GM12864 (cell line): ENCODE data around the gene IFT122.

Experiments
- DNase-seq: peaks from one replicate; pipeline ENCODE4 v3.0.0-alpha.2; 2011; ENCODE audit warnings: low read depth
- H3K4me3 ChIP-seq: 2 replicates; pipeline ENCODE4 v1.5.1; 2011; ENCODE audit warnings: mild to moderate bottlenecking, low read depth, low read length, control low read depth
- CTCF ChIP-seq: IDR thresholded peaks from 2 replicates; pipeline ENCODE4 v1.5.1; 2011; ENCODE audit warnings: low read depth, mild to moderate bottlenecking, moderate library complexity, low read length, control low read depth, inconsistent platforms; ENCODE audit errors: missing control alignments

The IFT122 gene

DNA sequence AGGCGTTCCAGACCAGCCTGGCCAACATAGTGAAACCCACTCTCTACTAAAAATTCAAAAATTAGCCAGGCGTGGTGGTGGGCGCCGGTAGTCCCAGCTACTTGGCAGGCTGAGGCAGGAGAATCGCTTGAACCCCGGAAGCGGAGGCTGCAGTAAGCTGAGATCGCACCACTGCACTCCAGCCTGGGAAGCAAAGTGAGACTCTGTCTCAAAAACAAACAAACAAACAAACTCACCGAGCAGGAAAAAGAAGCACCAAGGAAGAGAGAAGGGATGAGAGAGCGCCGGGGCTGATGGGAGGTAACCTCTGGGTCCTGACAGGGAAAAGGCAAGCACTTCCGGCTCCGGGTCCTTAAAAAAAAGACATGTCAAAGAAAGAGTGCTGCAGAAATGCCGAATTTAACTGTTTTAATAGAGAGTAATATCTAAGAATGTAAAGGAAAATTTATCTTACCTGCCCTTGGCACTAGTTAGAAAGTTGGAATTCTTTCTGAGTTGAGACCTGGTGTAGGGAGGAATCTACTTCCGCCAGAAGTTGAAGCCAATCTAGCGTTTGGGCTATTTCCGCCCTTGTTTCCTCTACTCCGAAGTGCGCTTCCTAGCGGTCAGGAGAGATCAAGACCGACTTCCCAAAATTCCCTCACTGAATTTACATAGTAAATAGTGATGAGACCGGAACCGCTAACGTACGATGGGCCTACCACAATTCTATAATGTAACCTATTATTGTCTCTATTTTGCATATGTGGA is 40.7 kb upstream of the IFT122 start:
- TF ChIP-seq CTCF = peak; percentile 84
- DNase-seq = peak; percentile 91
- peak overlapping the region; percentile 54 for H3K4me3 ChIP-seq

- peak overlapping the region; percentile 54 for H3K4me3 ChIP-seq
- no peak for DNase-seq
- TF ChIP-seq CTCF = no peak
Observed at GRCh38 chr3:129399895-129400357, 40.1 kb upstream of the IFT122 start.

GRCh38 chr3:129402210-129402609 is 37.8 kb upstream of the IFT122 start:
- no peak overlapping the region for H3K4me3 ChIP-seq
- no peak for DNase-seq
- no peak for TF ChIP-seq CTCF

- no peak overlapping the region for H3K4me3 ChIP-seq
- no peak for TF ChIP-seq CTCF
- DNase-seq = no peak
Observed at GRCh38 chr3:129402616-129403015, 37.4 kb upstream of the IFT122 start.

GRCh38 chr3:129403450-129403849 is 36.6 kb upstream of the IFT122 start:
- TF ChIP-seq CTCF = no peak
- no peak for DNase-seq
- no peak overlapping the region for H3K4me3 ChIP-seq

- TF ChIP-seq CTCF = no peak
- no peak for DNase-seq
- no peak overlapping the region for H3K4me3 ChIP-seq
Observed at GRCh38 chr3:129404130-129404529, 35.9 kb upstream of the IFT122 start.

GRCh38 chr3:129404610-129405009 is 35.4 kb upstream of the IFT122 start:
- H3K4me3 ChIP-seq = no peak overlapping the region
- no peak for TF ChIP-seq CTCF
- no peak for DNase-seq
